Heart left ventricle (tissue), 13 donors: ENCODE measurements around the gene CADPS2.

Experiments
- POLR2A ChIP-seq, 2 donors: fragments of 450-650 bp; IDR thresholded peaks; one replicate each; pipeline ENCODE4 v1.6.1; 2017; ENCODE audit warnings: antibody characterized with exemption in 2 of 2, mild to moderate bottlenecking in 2 of 2, moderate library complexity in 2 of 2
- TF ChIP-seq, protein P1 (sequence below), 12 donors: fragments of 200-600 bp; sonication (generic) in 4 of 12; IDR thresholded peaks; one replicate each; pipeline versions ENCODE4 v1.5.0 to v1.8.0; 2018 to 2022; ENCODE audit warnings: antibody characterized with exemption in 12 of 12, mild to moderate bottlenecking in 5 of 12
- donor health status: ischemic (EF 13 %, LVEDD 7.1; RV severe dilation, severe dysfunction).
- donor health status: DM: no; HTN: yes; CAD: no.
- donor health status: DM: no; HTN: no; CAD: no.
- donor health status: ischemic (EF 25% LVEDD 6.9; RV normal size, moderate dysfunction).
- donor health status: ischemic (EF 25% LVEDD 5.7; RV mildly dilated, moderate dysfunction).
- donor health status: ischemic (EF 35%, LVEDD 5.7; RV mildly dilated, moderate dysfunction).
- donor health status: nonischemic (EF 11% LVEDD 7.7; RV severe dilation, severe dysfunction).
- donor health status: DM: yes; HTN: yes; CAD: no.
- donor health status: PGD.
- donor health status: ischemic (EF 29% LVEDD 5.4; RV normal size, mild dysfunction).
- donor health status: nonischemic (EF 23%, LVEDD 6.1; RV moderate dilation, normal function).

DNA sequence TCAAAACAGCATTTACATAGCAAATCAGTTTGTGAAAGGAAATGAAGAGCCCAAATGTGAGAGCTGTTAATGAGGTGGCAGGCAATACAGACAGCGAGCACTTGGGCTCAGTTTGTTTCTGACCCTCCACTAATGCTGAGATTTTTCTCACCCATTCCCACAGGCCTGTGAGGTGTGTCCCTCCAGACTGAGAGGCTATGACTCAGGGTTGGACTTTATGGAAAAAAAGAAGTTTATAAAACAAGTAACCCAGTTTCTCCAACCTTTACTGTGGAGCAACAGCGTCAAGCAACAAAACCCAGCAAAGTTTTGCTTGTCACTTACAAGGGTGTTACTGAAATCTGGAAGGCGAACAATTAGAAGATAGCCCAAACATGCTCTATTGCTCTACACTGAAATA is 576.8 kb downstream of the CADPS2 start:
- TF ChIP-seq, protein P1, sequence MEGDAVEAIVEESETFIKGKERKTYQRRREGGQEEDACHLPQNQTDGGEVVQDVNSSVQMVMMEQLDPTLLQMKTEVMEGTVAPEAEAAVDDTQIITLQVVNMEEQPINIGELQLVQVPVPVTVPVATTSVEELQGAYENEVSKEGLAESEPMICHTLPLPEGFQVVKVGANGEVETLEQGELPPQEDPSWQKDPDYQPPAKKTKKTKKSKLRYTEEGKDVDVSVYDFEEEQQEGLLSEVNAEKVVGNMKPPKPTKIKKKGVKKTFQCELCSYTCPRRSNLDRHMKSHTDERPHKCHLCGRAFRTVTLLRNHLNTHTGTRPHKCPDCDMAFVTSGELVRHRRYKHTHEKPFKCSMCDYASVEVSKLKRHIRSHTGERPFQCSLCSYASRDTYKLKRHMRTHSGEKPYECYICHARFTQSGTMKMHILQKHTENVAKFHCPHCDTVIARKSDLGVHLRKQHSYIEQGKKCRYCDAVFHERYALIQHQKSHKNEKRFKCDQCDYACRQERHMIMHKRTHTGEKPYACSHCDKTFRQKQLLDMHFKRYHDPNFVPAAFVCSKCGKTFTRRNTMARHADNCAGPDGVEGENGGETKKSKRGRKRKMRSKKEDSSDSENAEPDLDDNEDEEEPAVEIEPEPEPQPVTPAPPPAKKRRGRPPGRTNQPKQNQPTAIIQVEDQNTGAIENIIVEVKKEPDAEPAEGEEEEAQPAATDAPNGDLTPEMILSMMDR (IDR thresholded peaks at IDR 0.05): no peak
- no peak for TF ChIP-seq POLR2A (IDR thresholded peaks at IDR 0.05)
